SU-DHL-6 (cell line): ENCODE measurements around the gene LRRC53.

Experiments
- H2AFZ ChIP-seq: fragments of 200-600 bp; sonication (generic); 2 replicates; pipeline ENCODE4 v1.6.1; 2014; ENCODE audit warnings: low read depth, mild to moderate bottlenecking, moderate library complexity, mixed read lengths, antibody characterized with exemption, low read length; ENCODE audit not compliant: severe bottlenecking
- H3F3A ChIP-seq: fragments of 200-600 bp; shearing (Covaris generic); 2 replicates; pipeline ENCODE4 v1.6.0; 2016; ENCODE audit warnings: antibody characterized with exemption, mild to moderate bottlenecking; ENCODE audit not compliant: insufficient read depth
- H3K27ac ChIP-seq: fragments of 200-600 bp; sonication (generic); 2 replicates; pipeline ENCODE4 v1.5.1; 2016; ENCODE audit warnings: low read depth, mild to moderate bottlenecking, low read length, moderate library complexity, mixed read lengths
- H3K27me3 ChIP-seq: fragments of 200-600 bp; sonication (generic), shearing (Covaris generic); 2 replicates; pipeline ENCODE4 v1.6.0; 2014; ENCODE audit warnings: mild to moderate bottlenecking, low read length
- H3K36me3 ChIP-seq: fragments of 200-600 bp; sonication (generic); 2 replicates; pipeline ENCODE4 v1.6.1; 2014; ENCODE audit warnings: mild to moderate bottlenecking, low read length, mixed read lengths
- H3K4me2 ChIP-seq: fragments of 300-600, 200-600 bp; shearing (Covaris generic), sonication (generic); 2 replicates; pipeline ENCODE4 v1.6.0; 2014; ENCODE audit warnings: low read length, low read depth, mild to moderate bottlenecking; ENCODE audit not compliant: poor library complexity, severe bottlenecking
- H3K4me3 ChIP-seq: fragments of 200-600 bp; sonication (generic); 2 replicates; pipeline ENCODE4 v1.5.1; 2014; ENCODE audit warnings: antibody characterized with exemption, low read length, mild to moderate bottlenecking, mixed read lengths; ENCODE audit not compliant: insufficient read depth, poor library complexity, severe bottlenecking
- H3K79me2 ChIP-seq: fragments of 200-600 bp; sonication (generic); 2 replicates; pipeline ENCODE4 v1.6.1; 2014; ENCODE audit warnings: mild to moderate bottlenecking, low read length, moderate library complexity; ENCODE audit not compliant: insufficient read depth
- H3K9ac ChIP-seq: fragments of 200-600 bp; sonication (generic); 2 replicates; pipeline ENCODE4 v1.7.0; 2014; ENCODE audit warnings: mild to moderate bottlenecking, low read length
- H3K9me2 ChIP-seq: fragments of 200-600 bp; sonication (generic); replicated peaks from 2 replicates; pipeline ENCODE4 v1.6.1; 2014; ENCODE audit warnings: low read length; ENCODE audit not compliant: insufficient read depth
- H3K9me3 ChIP-seq: fragments of 200-600 bp; sonication (generic); 2 replicates; pipeline ENCODE4 v1.6.1; 2014; ENCODE audit warnings: low read length, mixed read lengths; ENCODE audit not compliant: insufficient read depth
- H4K20me1 ChIP-seq: fragments of 200-600 bp; sonication (generic); 2 replicates; pipeline ENCODE4 v1.6.1; 2014; ENCODE audit warnings: low read depth, mild to moderate bottlenecking, antibody characterized with exemption, low read length, moderate library complexity, mixed read lengths
- EZH2phosphoT487 ChIP-seq: fragments of 200-600 bp; sonication (generic), shearing (Covaris generic); conservative IDR thresholded peaks from 2 replicates; pipeline ENCODE4 v1.6.1; 2018; ENCODE audit warnings: mild to moderate bottlenecking, antibody characterized with exemption, low read length, moderate library complexity, mixed read lengths
- TF ChIP-seq, protein P1 (sequence below): fragments of 200-600 bp; sonication (generic); IDR thresholded peaks from one replicate; pipeline ENCODE4 v1.5.1; 2017; ENCODE audit warnings: antibody characterized with exemption, mild to moderate bottlenecking, low read length, moderate library complexity; ENCODE audit not compliant: insufficient read depth, poor library complexity, severe bottlenecking

Gene LRRC53

DNA sequence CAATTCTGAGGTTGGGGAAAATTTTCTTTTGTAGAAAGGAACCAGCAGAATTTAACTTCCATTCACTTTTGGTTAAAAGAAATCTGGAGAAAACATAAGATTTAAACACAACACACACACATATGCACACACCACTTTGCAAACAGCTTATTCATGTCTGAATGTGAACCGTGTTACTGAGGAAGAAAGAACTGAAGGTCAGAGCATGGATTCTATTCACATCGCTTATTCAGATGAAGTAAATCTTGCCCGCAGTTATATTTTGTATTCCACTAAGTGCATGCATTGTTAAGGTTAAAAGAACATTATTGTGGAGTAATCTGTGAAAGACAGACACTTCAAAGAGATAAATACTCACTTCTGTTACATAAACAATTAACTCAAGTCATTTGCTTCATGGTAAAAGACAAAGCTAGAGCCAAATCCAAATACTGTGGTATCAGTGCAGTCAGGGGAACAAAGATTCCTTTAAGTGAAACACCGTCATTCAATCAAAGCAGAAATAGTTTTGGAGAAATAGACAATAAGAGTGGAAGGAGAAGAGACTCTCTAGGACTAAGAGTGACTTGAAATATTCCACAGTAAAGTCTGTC is 82.0 kb downstream of the LRRC53 start:
- H3K9ac ChIP-seq, result no peak overlapping the region
- H4K20me1 ChIP-seq, result no peaks in the 10 kb centered on the region
- H3K9me3 ChIP-seq, result no peaks in the 10 kb centered on the region
- H2AFZ ChIP-seq, result no peak overlapping the region
- no peaks in the 10 kb centered on the region for H3K36me3 ChIP-seq
- TF ChIP-seq, protein P1, sequence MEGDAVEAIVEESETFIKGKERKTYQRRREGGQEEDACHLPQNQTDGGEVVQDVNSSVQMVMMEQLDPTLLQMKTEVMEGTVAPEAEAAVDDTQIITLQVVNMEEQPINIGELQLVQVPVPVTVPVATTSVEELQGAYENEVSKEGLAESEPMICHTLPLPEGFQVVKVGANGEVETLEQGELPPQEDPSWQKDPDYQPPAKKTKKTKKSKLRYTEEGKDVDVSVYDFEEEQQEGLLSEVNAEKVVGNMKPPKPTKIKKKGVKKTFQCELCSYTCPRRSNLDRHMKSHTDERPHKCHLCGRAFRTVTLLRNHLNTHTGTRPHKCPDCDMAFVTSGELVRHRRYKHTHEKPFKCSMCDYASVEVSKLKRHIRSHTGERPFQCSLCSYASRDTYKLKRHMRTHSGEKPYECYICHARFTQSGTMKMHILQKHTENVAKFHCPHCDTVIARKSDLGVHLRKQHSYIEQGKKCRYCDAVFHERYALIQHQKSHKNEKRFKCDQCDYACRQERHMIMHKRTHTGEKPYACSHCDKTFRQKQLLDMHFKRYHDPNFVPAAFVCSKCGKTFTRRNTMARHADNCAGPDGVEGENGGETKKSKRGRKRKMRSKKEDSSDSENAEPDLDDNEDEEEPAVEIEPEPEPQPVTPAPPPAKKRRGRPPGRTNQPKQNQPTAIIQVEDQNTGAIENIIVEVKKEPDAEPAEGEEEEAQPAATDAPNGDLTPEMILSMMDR, result no peak
- TF ChIP-seq EZH2phosphoT487, result no peak
- no peaks in the 10 kb centered on the region for H3K79me2 ChIP-seq
- H3K4me2 ChIP-seq, result no peak overlapping the region
- H3K27ac ChIP-seq, result no peak overlapping the region
- no peaks in the 10 kb centered on the region for H3F3A ChIP-seq
- no peak overlapping the region for H3K4me3 ChIP-seq
- H3K27me3 ChIP-seq, result no peaks in the 10 kb centered on the region
- no peaks in the 10 kb centered on the region for H3K9me2 ChIP-seq

DNA sequence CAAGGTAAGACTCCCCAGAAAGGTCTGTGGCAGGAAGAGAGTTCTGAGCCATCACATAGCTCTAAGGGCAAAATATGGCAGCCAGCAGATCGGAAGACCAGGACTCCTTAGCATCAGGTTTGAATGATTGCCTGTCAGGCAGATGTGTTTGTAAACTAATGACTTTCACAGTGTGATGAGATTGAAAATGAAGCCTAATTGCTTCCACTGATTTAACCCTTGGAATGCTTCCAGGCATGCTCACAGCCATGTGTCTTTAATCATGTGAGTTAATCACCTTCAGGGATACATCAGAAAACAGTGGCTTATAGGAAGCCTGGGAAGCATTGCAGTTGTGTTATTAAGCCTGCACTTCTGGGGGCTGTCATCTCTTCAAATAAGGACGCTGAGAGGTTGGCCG is 82.8 kb downstream of the LRRC53 start:
- Histone ChIP-seq H3K27ac (no peak overlapping the region), H3K9me3 (no peaks in the 10 kb centered on the region), H3K9ac (no peak overlapping the region), H3K4me3 (no peak overlapping the region), H3K9me2 (no peaks in the 10 kb centered on the region), H3K4me2 (no peak overlapping the region), H3K79me2 (no peaks in the 10 kb centered on the region), H3F3A (no peaks in the 10 kb centered on the region), H3K27me3 (no peaks in the 10 kb centered on the region), H4K20me1 (no peaks in the 10 kb centered on the region), H3K36me3 (no peaks in the 10 kb centered on the region), H2AFZ (no peak overlapping the region)
- TF ChIP-seq, protein P1, result no peak
- TF ChIP-seq EZH2phosphoT487, result no peak

DNA sequence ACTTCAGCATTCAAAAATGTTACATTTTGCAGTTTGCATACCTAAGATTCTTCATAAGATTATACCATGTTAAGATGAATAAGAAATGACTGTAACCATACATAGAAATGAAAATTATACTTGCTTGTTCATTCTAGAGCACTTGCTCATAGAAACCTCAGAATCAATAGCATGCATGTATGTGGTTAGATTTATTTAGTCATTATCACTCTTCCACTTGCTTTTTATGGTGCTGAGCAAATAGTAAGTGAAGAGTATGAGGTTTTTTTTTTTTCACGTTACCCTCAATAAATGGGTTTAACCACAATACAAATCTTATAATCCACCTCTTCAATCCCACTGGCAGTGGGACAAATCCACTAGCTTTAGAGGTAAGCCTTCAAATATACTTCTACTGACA is 84.7 kb downstream of the LRRC53 start:
- no peaks in the 10 kb centered on the region for H3F3A ChIP-seq
- no peaks in the 10 kb centered on the region for H3K9me3 ChIP-seq
- H4K20me1 ChIP-seq, result no peaks in the 10 kb centered on the region
- H3K4me3 ChIP-seq, result no peak overlapping the region
- no peak overlapping the region for H3K4me2 ChIP-seq
- H3K79me2 ChIP-seq, result no peaks in the 10 kb centered on the region
- H3K27me3 ChIP-seq, result no peaks in the 10 kb centered on the region
- H3K9me2 ChIP-seq, result no peaks in the 10 kb centered on the region
- no peak overlapping the region for H3K27ac ChIP-seq
- H2AFZ ChIP-seq, result no peak overlapping the region
- no peaks in the 10 kb centered on the region for H3K36me3 ChIP-seq
- no peak overlapping the region for H3K9ac ChIP-seq
- no peak for TF ChIP-seq EZH2phosphoT487
- TF ChIP-seq, protein P1, result no peak
